Sigmoid colon (tissue), 4 donors: ENCODE results near the gene ATP13A2.

ENCODE experiments used
- EP300 ChIP-seq, 4 donors: sonication (generic); formaldehyde crosslinking; IDR thresholded peaks; one replicate each; pipeline ENCODE4 v1.6.1; 2017; ENCODE audit warnings: antibody characterized with exemption in 4 of 4
- POLR2A ChIP-seq, 2 donors: fragments of 450-650 bp; IDR thresholded peaks; one replicate each; pipeline ENCODE4 v1.6.1; 2016; ENCODE audit warnings: antibody characterized with exemption in 2 of 2, mild to moderate bottlenecking in 2 of 2, moderate library complexity in 2 of 2
- POLR2AphosphoS5 ChIP-seq, 4 donors: sonication (generic); formaldehyde crosslinking; IDR thresholded peaks; one replicate each; pipeline ENCODE4 v1.6.1; 2017; ENCODE audit warnings: antibody characterized with exemption in 4 of 4
- TF ChIP-seq, protein P1 (sequence below), 4 experiments: fragments of 450-650 bp in 3 of 4; fragments of 200-600 bp in 1 of 4; IDR thresholded peaks; one replicate each; pipeline ENCODE4 v1.5.1; 2016 to 2019; ENCODE audit warnings: antibody characterized with exemption in 4 of 4, mild to moderate bottlenecking in 3 of 4, moderate library complexity in 2 of 4

DNA sequence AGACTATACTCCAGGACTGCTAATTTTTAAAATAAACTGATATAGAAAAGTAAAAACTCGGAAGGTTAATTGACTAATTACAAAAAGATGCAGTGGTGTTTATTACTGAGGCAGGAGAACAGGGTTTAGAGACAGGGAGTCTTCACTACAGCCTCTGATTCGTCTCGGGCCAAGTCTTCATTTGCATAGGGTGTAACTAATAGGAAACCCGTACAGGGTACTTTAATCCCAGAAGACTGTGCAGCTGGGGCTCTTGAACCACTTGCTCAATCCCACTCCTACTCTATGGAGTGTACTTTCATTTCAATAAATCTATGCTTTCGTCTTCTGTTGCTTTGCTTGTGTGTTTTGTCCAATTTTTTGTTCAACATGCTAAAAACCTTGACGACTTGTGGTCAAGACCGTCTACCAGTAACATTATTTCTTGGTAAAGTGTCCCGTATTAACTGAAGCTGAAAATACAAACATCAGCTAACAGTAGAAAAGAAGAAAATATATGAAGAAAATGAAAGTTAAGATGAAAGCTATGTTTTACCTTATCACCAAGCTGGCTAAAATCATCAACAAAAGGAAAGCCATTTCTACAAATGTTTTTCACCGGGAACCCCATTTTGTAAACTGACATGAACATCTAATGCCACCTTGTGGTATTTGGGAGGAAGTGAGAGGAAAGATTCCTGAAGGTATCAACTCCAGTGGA is 34.1 kb upstream of the ATP13A2 start:
- TF ChIP-seq POLR2AphosphoS5 (IDR thresholded peaks at IDR 0.05) (no peak), EP300 (IDR thresholded peaks at IDR 0.05) (no peak), POLR2A (IDR thresholded peaks at IDR 0.05) (no peak)
- TF ChIP-seq, protein P1, sequence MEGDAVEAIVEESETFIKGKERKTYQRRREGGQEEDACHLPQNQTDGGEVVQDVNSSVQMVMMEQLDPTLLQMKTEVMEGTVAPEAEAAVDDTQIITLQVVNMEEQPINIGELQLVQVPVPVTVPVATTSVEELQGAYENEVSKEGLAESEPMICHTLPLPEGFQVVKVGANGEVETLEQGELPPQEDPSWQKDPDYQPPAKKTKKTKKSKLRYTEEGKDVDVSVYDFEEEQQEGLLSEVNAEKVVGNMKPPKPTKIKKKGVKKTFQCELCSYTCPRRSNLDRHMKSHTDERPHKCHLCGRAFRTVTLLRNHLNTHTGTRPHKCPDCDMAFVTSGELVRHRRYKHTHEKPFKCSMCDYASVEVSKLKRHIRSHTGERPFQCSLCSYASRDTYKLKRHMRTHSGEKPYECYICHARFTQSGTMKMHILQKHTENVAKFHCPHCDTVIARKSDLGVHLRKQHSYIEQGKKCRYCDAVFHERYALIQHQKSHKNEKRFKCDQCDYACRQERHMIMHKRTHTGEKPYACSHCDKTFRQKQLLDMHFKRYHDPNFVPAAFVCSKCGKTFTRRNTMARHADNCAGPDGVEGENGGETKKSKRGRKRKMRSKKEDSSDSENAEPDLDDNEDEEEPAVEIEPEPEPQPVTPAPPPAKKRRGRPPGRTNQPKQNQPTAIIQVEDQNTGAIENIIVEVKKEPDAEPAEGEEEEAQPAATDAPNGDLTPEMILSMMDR (IDR thresholded peaks at IDR 0.05), result peak; percentile 58 to 79 (median 72)
